Gastrocnemius medialis (tissue), 4 donors: ENCODE data around the gene THAP2.

Experiments
- POLR2A ChIP-seq, 2 donors: fragments of 450-650 bp; IDR thresholded peaks; one replicate each; pipeline ENCODE4 v1.6.1; 2017; ENCODE audit warnings: antibody characterized with exemption in 2 of 2, mild to moderate bottlenecking in 2 of 2, moderate library complexity in 2 of 2
- TF ChIP-seq, protein P1 (sequence below), 5 experiments: fragments of 450-650 bp in 3 of 5; fragments of 200-600 bp in 2 of 5; sonication (generic) in 2 of 5; IDR thresholded peaks in 4 of 5; conservative IDR thresholded peaks in 1 of 5; 1 replicate in 4 of 5; 2 replicates in 1 of 5; pipeline ENCODE4 v1.5.1; 2016 to 2019; ENCODE audit warnings: antibody characterized with exemption in 5 of 5, mild to moderate bottlenecking in 3 of 5, moderate library complexity in 3 of 5

DNA sequence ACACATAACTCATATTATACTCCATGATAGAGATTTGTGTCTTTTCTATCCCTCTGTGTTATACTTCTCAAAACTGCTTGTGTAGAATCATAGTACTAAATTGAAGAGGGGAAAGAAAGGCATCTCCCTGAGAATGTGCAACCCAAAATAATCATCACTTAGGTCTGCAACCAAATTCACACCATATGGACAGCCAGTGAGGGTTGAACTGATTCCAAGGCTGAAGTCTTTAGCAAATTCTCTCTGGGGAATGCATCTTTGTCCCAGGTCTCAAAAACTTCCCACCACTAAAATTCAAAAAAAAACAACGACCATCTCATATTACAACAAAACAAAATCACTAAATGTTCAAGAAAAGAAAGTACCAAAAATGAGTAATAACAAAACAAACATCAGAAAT, 11.4 kb upstream of the THAP2 start:
- TF ChIP-seq, protein P1, sequence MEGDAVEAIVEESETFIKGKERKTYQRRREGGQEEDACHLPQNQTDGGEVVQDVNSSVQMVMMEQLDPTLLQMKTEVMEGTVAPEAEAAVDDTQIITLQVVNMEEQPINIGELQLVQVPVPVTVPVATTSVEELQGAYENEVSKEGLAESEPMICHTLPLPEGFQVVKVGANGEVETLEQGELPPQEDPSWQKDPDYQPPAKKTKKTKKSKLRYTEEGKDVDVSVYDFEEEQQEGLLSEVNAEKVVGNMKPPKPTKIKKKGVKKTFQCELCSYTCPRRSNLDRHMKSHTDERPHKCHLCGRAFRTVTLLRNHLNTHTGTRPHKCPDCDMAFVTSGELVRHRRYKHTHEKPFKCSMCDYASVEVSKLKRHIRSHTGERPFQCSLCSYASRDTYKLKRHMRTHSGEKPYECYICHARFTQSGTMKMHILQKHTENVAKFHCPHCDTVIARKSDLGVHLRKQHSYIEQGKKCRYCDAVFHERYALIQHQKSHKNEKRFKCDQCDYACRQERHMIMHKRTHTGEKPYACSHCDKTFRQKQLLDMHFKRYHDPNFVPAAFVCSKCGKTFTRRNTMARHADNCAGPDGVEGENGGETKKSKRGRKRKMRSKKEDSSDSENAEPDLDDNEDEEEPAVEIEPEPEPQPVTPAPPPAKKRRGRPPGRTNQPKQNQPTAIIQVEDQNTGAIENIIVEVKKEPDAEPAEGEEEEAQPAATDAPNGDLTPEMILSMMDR (IDR thresholded peaks at IDR 0.05 in 4 of 5, conservative IDR thresholded peaks at IDR 0.05 in 1 of 5): no peak
- no peak for TF ChIP-seq POLR2A (IDR thresholded peaks at IDR 0.05)
